T-helper 2 cell (primary cell): ENCODE results near the gene LRRC70.

Experiments used
- DNase-seq, 5 experiments: peaks; one replicate each; pipeline versions ENCODE4 v3.0.0 to v3.0.0-alpha.2; 2012 to 2022

LRRC70 gene

GRCh38 chr5:62575489-62575888 lies 3.1 kb upstream of the LRRC70 start:
- no peak for DNase-seq

GRCh38 chr5:62576570-62577170 lies 1.9 kb upstream of the LRRC70 start:
- no peak for DNase-seq

- DNase-seq = no peak
These were observed 1.1 kb upstream of the LRRC70 start for GRCh38 chr5:62577488-62577887.

- no peak for DNase-seq
These were observed 1.1 kb downstream of the LRRC70 start for GRCh38 chr5:62579761-62580160.

- DNase-seq = no peak
These were observed 3.4 kb downstream of the LRRC70 start for GRCh38 chr5:62581836-62582597.

GRCh38 chr5:62584391-62584790 lies 5.8 kb downstream of the LRRC70 start:
- no peak for DNase-seq

- no peak for DNase-seq
These were observed 6.7 kb downstream of the LRRC70 start for GRCh38 chr5:62585306-62585705.

GRCh38 chr5:62585751-62586150 lies 7.1 kb downstream of the LRRC70 start:
- no peak for DNase-seq

- DNase-seq = no peak
These were observed 9.1 kb downstream of the LRRC70 start for GRCh38 chr5:62587737-62588136.

GRCh38 chr5:62588668-62589067 lies 10.0 kb downstream of the LRRC70 start:
- DNase-seq = no peak

GRCh38 chr5:62589504-62589903 lies 10.9 kb downstream of the LRRC70 start:
- DNase-seq = no peak

GRCh38 chr5:62590387-62590786 lies 11.8 kb downstream of the LRRC70 start:
- DNase-seq = no peak

GRCh38 chr5:62592558-62592957 lies 13.9 kb downstream of the LRRC70 start:
- no peak for DNase-seq

GRCh38 chr5:62593331-62593730 lies 14.7 kb downstream of the LRRC70 start:
- DNase-seq = no peak

- no peak for DNase-seq
These were observed 15.9 kb downstream of the LRRC70 start for GRCh38 chr5:62594364-62594984.

GRCh38 chr5:62596096-62596495 lies 17.5 kb downstream of the LRRC70 start:
- no peak for DNase-seq

- no peak for DNase-seq
These were observed 18.1 kb downstream of the LRRC70 start for GRCh38 chr5:62596691-62597090.

GRCh38 chr5:62597314-62597713 lies 18.7 kb downstream of the LRRC70 start:
- DNase-seq = no peak

GRCh38 chr5:62600560-62601252 lies 22.1 kb downstream of the LRRC70 start:
- DNase-seq = no peak

- DNase-seq = no peak
These were observed 25.3 kb downstream of the LRRC70 start for GRCh38 chr5:62603934-62604333.

GRCh38 chr5:62605638-62606037 lies 27.0 kb downstream of the LRRC70 start:
- peak in 1 of 5 experiments; percentile 29 for DNase-seq

GRCh38 chr5:62606878-62607277 lies 28.3 kb downstream of the LRRC70 start:
- no peak for DNase-seq

GRCh38 chr5:62607615-62608014 lies 29.0 kb downstream of the LRRC70 start:
- DNase-seq = no peak
